CD1c-positive myeloid dendritic cell (primary cell): Measurements from ENCODE around the gene DCAF12L2.
"Not testable (repeated sequence)": the region's sequence is repeated elsewhere in the genome, so short reads cannot be mapped to it uniquely, and the experiment has no call there.

Experiments used
- DNase-seq: peaks from one replicate; pipeline ENCODE4 v3.0.0-alpha.2; 2016; ENCODE audit errors: extremely low spot score

The DCAF12L2 gene

GRCh38 chrX:126165721-126166461 lies at the start of gene DCAF12L2:
Gene DCAF12L2, minus strand, starts transcription at chrX:126166289. Its CDS starts 365 bp downstream, at chrX:126165924.
- no peak for DNase-seq

GRCh38 chrX:126190888-126191287 lies 24.8 kb upstream of the DCAF12L2 start:
- DNase-seq, result not testable (repeated sequence)

- no peak for DNase-seq
Observed at GRCh38 chrX:126177133-126177840, 11.2 kb upstream of the DCAF12L2 start.

- no peak for DNase-seq
Observed at GRCh38 chrX:126170720-126171119, 4.6 kb upstream of the DCAF12L2 start.

- no peak for DNase-seq
Observed at GRCh38 chrX:126167560-126167959, 1.5 kb upstream of the DCAF12L2 start.

GRCh38 chrX:126165401-126165720 lies 728 bp downstream of the DCAF12L2 start:
- DNase-seq, result no peak

GRCh38 chrX:126164689-126165400 lies 1.2 kb downstream of the DCAF12L2 start:
- DNase-seq, result no peak

- DNase-seq, result no peak
Observed at GRCh38 chrX:126164226-126164625, 1.9 kb downstream of the DCAF12L2 start.

- no peak for DNase-seq
Observed at GRCh38 chrX:126141014-126141413, 25.1 kb downstream of the DCAF12L2 start.

GRCh38 chrX:126137899-126138298 lies 28.2 kb downstream of the DCAF12L2 start:
- DNase-seq, result no peak

GRCh38 chrX:126124721-126125120 lies 41.4 kb downstream of the DCAF12L2 start:
- no peak for DNase-seq
